ENCODE data around the gene CKAP2L.

CKAP2L gene

DNA sequence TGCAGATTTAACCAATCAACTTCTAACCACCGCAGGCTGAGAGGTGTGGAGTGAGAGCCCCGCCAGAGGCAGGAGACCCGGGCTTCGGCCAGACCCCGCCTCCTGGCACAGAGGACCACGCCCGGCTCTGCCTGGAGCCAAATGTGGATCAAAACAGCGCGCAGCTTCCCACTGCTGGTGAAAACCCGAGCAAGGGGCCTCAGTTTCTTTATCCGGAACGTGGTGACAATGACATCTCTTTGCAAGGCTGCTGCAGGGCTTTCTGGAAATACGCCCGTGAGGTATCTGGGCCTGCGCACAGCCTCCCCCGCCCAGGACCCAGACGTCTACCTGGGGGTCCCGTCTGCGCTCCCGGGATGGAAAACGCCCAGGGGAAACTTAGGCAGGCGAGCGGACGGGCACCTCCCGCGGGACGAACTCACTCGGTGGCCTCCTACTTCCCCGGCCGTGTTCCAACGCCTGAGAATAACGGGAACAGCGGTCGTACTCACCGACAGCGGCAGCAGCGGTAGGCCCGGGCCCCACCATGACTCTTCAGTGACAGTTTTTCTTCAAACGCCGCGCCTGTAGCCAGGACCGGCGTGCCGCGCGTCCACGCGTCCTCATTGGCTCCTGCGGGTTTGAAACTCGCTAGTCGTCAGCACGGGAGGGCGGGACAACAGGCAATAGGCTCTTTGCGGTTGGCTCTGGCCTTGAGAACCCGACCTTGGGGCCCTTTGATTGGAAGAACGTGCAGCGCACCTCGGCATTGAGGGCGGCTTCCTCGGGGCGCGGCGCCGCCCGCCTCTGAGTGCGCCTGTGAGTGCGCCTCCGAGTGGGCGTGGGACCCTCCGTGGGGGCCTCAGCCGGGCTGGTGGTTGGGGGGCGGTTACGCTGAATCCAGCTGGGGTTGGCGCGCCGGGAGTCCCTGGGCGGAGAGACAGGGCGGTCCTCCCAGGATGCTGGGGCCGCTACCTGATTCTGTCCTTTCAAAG, at the start of gene CKAP2L:
TSS of gene CKAP2L (minus strand) at position 539 of the 974 bp plus-strand sequence. CDS start at position 528, 11 bp downstream.
- DNase-seq: peak; percentile 97

DNA sequence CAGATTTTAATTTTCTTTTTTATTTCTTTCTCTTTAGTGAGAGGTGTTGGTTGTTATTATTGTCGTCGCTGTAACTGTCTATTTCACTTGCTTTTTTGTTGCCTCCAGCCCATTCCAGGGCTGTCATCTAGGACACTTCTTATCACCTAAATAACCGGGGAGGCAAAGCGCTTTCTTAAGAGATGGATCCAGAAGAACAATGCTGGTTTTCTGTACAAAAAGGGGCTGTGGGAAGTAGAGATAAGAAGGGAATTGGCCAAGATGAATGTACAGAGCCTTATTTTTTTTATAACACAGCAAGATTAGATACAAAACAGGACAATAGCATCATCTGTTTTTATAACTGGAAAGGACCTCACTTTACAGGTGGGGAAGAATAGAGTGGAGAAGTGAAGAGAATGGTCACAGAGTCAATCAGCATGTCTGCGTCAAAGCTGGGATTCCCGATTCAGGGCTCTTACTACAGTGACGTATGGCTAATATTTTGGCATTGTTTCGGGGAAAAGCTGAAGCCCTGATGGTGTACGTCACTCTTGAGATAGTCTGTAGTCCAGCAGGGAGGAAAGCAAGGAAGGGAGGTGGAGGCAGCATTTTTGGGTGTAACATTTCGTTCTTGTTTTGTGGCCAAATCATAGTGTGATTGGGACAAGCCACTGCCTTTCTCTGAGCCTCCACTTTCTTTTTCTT, 49.0 kb upstream of the CKAP2L start:
- DNase-seq: no peak

DNA sequence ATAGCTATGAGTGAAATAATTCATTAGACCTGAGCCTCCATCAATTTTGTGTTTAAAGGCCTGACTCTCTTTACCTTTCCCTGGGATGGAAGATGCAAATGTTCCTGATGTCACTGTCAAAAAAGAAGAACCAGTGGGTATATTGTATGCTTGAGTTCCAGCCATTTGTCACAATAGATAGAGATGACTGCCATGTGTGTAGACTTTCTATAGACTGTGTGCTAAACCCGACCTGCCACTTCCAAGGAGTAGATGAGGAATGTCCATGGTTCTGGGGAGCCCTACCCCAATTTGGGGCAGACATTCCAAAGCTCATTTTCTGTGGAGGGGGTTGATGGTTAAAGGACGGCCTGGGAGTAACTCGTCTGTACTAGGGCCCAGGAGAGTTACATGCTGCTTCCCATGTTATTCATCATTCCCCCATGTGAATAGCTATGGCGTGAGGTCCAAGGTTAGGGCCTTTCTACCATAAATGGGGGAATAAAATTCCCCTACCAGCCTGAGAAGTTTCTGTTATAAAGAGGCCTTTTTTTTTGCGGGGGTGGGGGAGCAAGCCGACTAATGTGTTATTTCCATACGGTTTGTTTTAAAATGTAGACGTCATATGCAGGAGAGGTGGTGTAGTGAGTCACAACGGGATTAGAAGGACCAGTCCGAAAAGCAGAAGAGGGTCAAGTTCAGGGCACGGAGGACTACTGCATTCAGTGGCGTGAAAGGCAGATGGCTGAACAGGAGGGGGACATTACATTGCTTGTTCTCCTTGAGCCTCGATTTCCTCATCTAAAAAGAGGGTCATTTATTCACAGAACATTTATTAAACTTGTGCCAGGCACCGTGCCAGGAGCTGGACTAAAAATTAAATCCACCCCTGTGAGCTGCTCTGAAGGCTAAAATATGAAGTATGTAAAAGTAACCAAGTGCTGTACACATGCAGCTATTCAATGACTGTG, 48.2 kb upstream of the CKAP2L start:
- no peak for DNase-seq

- no peak for DNase-seq
These were observed 47.5 kb upstream of the CKAP2L start for GRCh38 chr2:112811841-112812306.

GRCh38 chr2:112811276-112811831, 46.9 kb upstream of the CKAP2L start:
- DNase-seq: no peak

DNA sequence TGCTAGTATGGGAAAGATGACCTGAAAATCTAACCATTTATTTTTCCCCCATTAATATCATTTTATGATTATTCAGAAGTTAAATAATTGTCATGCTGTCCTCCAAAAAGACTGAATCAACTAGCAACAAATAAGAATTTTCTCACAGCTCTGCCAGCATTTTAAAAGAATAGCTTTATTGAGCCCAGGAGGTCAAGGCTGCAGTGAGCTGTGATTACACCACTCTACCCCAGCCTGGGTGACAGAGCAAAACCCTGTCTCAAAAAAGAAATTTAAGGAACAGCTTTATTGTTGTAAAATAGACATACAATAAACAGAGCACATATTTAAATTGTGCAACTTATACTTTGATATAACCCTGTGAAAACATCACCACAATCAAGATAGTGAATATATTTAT, 44.7 kb upstream of the CKAP2L start:
- DNase-seq: no peak

GRCh38 chr2:112807233-112807807, 42.9 kb upstream of the CKAP2L start:
- no peak for DNase-seq

- DNase-seq: no peak
These were observed 41.1 kb upstream of the CKAP2L start for GRCh38 chr2:112805542-112805941.

- DNase-seq: no peak
These were observed 39.5 kb upstream of the CKAP2L start for GRCh38 chr2:112803691-112804521.

DNA sequence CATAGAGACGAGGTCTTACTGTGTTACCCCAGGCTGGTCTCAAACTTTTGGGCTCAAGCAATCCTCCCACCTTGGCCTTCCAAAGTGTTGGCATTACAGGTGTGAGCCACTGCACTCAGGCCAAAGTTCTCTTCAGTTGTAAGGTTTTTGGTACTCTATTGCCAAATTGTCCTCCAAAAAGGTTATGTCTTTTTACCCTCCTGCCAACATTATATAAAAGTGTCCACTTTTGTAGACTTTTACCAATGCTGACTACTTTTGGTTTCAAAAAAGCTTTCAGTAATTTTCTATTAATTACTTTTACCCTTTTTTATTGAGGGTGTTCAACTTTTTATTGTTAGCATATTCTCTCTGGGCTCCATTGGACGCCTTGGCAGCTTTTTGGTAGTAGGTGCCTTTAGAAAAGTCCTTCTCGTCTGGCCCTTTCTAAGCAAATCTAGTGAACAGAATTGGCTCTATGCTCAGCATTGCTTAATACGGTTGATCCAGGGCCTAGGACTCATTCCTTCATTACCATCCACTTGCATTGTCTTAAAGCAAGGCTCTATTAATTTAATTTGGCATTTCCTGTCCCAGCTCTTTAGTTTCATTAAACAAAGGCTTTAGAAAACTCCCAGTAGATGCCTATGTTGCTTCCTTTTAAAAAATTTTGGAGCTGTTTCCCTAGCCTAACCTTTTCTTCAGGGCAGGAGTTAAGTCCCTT, 36.6 kb upstream of the CKAP2L start:
- no peak for DNase-seq

- no peak for DNase-seq
These were observed 34.9 kb upstream of the CKAP2L start for GRCh38 chr2:112798979-112799975.

GRCh38 chr2:112796486-112796885, 32.1 kb upstream of the CKAP2L start:
- DNase-seq: no peak

- no peak for DNase-seq
These were observed 31.4 kb upstream of the CKAP2L start for GRCh38 chr2:112795774-112796173.

GRCh38 chr2:112794841-112795240, 30.4 kb upstream of the CKAP2L start:
- DNase-seq: no peak

DNA sequence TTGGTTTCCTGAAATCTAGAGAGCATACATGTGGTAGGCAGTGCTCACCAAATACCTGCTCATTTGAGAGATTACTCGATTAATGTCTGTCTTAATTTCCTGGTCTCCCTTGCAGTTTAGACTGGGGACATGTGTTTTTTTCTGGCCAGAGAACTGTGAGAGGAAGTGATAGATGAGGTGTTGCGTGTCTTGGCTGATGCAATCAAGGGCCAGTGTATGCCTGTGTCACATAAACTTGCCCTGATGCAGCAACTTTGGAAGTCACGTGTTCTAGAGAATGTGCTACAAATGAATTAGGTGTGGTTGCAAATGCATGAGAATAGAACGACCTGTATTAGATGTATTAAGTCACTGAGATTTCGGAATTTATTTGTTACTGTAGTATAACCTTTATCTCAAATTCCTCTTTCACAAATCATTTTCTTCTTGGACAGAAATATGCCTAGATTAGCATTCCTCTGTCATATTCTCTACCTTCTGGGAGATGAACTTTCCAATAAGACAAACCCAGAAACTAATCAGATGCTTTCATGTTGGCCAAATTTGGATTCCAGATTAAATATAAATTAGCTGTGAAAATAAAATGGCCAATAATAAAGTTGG, 29.8 kb upstream of the CKAP2L start:
- DNase-seq: no peak

DNA sequence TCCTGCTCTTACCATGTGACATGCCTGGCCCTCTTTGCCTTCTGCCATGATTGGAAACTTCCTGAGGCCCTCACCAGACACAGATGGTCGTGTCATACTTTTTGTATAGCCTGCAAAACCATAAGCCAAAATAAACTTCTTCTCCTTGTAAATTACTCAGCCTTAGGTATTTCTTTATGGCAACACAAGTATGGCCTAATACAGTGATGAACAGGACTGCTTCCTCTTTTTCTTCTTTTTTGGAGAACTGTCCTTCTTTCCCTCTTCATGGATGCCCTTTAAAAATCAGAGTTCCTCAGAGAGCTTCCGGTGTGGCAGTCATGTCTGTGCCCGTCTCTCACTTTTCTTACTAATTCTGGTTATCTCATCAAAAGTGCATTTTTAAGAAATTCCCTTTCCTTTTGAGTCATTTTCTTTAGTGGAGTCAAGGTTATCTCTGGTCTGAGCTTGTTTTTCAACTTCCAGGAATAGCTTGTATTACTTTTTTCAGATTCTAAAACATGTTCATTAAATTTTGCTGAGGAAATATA, 29.1 kb upstream of the CKAP2L start:
- no peak for DNase-seq

DNA sequence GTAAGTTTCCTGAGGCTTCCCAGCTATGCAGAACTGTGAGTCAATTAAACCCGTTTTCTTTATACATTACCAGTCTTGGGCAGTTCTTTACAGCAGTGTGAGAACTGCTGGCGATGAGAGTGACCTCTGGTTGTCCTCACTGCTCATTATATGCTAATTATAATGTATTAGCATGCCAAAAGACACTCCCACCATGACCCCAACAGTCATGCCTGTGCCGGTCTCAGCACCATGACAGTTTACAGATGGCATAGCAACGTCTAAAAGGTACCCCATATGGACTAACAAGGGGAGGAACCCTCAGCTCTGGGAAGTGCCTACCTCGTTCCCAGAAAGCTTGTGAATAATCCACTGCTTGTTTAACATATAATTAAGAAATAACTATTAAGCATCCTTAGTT, 28.0 kb upstream of the CKAP2L start:
- DNase-seq: peak; percentile 56

DNA sequence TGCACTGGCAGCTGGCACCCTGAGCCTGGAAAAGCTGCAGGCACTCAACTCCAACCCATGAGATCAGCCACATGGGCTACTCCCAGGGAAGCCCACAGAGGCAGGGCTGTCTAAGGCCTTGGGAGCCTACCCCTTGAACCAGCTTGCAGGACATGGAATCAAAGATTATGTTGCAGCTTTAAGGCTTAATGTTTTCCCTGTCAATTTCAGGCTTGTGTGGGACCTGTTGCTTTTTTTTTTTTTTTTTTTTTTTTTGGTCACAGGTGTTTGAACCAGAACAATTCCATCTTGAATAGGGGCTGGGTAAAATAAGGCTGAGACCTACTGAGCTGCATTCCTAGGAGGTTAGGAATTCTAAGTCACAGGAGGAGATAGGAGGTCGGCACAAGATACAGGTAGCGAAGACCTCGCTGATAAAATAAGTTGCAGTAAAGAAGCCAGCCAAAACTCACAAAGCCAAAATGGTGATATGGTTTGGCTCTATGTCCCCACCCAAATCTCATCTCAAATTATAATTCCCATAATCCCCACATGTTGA, 27.4 kb upstream of the CKAP2L start:
- no peak for DNase-seq

All from NCI-H69 (cell line).